Liver (tissue), 9 donors: ENCODE data around the gene RELN. TPM values are rescaled to one million over a fixed set of nuclear protein-coding genes. Genes with fewer than 3 reads are reported as not detected.

Experiments
- DNase-seq: peaks from one replicate; pipeline ENCODE4 v3.0.0-alpha.2; 2017; ENCODE audit warnings: low spot score
- H3K27ac ChIP-seq, 2 donors: one replicate each; pipeline ENCODE4 v1.7.0; 2013; ENCODE audit warnings: inconsistent platforms in 2 of 2, low read length in 2 of 2, control low read depth in 1 of 2, low read depth in 1 of 2, mild to moderate bottlenecking in 1 of 2
- H3K27me3 ChIP-seq, 4 donors: one replicate each; pipeline versions ENCODE4 v1.6.1 to v1.7.0; 2013; ENCODE audit warnings: low read length in 3 of 4, inconsistent platforms in 1 of 4, mild to moderate bottlenecking in 1 of 4, moderate library complexity in 1 of 4; ENCODE audit not compliant: control insufficient read depth in 4 of 4, insufficient read depth in 4 of 4
- H3K36me3 ChIP-seq, 4 donors: one replicate each; pipeline versions ENCODE4 v1.6.1 to v1.7.0; 2013; ENCODE audit warnings: low read length in 3 of 4, mild to moderate bottlenecking in 3 of 4, low read depth in 1 of 4, moderate library complexity in 1 of 4; ENCODE audit not compliant: control insufficient read depth in 4 of 4, insufficient read depth in 3 of 4
- H3K4me1 ChIP-seq, 4 donors: one replicate each; pipeline versions ENCODE4 v1.6.1 to v1.7.0; 2013; ENCODE audit warnings: low read length in 3 of 4, mild to moderate bottlenecking in 3 of 4, moderate library complexity in 1 of 4; ENCODE audit not compliant: control insufficient read depth in 4 of 4, insufficient read depth in 4 of 4
- H3K4me3 ChIP-seq, 3 donors: one replicate each; pipeline versions ENCODE4 v1.6.1 to v1.7.0; 2013; ENCODE audit warnings: low read length in 3 of 3, control low read depth in 1 of 3, low read depth in 1 of 3, mild to moderate bottlenecking in 1 of 3
- H3K9ac ChIP-seq, 2 donors: one replicate each; pipeline ENCODE4 v1.7.0; 2013; ENCODE audit warnings: low read length in 2 of 2, mild to moderate bottlenecking in 2 of 2, moderate library complexity in 2 of 2, control low read depth in 1 of 2, low read depth in 1 of 2
- H3K9me3 ChIP-seq, 4 donors: one replicate each; pipeline versions ENCODE4 v1.6.1 to v1.7.0; 2013; ENCODE audit warnings: low read length in 3 of 4; ENCODE audit not compliant: control insufficient read depth in 4 of 4
- ATF3 ChIP-seq: IDR thresholded peaks from 2 replicates; pipeline ENCODE4 v1.6.1; 2016; ENCODE audit warnings: antibody characterized with exemption
- CTCF ChIP-seq: fragments of 150-350 bp; IDR thresholded peaks from 2 replicates; pipeline ENCODE4 v1.5.1; 2017; ENCODE audit warnings: improper control_type of control experiment, low read depth, low read length; ENCODE audit not compliant: missing input control
- EGR1 ChIP-seq, 2 donors: IDR thresholded peaks; 2 replicates each; pipeline ENCODE4 v1.6.1; 2016 to 2018; ENCODE audit warnings: antibody characterized with exemption in 2 of 2, low read depth in 2 of 2
- FOXA1 ChIP-seq: IDR thresholded peaks from 2 replicates; pipeline ENCODE4 v1.6.1; 2016; ENCODE audit warnings: antibody characterized with exemption
- FOXA2 ChIP-seq: IDR thresholded peaks from 2 replicates; pipeline ENCODE4 v1.6.1; 2016; ENCODE audit warnings: antibody characterized with exemption
- GABPA ChIP-seq, 2 donors: IDR thresholded peaks in 1 of 2; conservative IDR thresholded peaks in 1 of 2; 2 replicates each; pipeline ENCODE4 v1.6.1; 2016; ENCODE audit warnings: antibody characterized with exemption in 2 of 2, mild to moderate bottlenecking in 1 of 2, moderate library complexity in 1 of 2
- HNF4A ChIP-seq, 2 donors: conservative IDR thresholded peaks; 2 replicates each; pipeline ENCODE4 v1.6.1; 2016; ENCODE audit warnings: antibody characterized with exemption in 2 of 2, mild to moderate bottlenecking in 2 of 2
- HNF4G ChIP-seq: IDR thresholded peaks from 2 replicates; pipeline ENCODE4 v1.6.1; 2016; ENCODE audit warnings: antibody characterized with exemption
- JUND ChIP-seq, 2 donors: IDR thresholded peaks; 2 replicates each; pipeline ENCODE4 v1.6.1; 2016; ENCODE audit warnings: antibody characterized with exemption in 2 of 2
- MAX ChIP-seq: IDR thresholded peaks from 2 replicates; pipeline ENCODE4 v1.6.1; 2016; ENCODE audit warnings: antibody characterized with exemption
- NR2F2 ChIP-seq: IDR thresholded peaks from 2 replicates; pipeline ENCODE4 v1.6.1; 2016; ENCODE audit warnings: antibody characterized with exemption
- RAD21 ChIP-seq, 2 donors: IDR thresholded peaks; 2 replicates each; pipeline ENCODE4 v1.6.1; 2016; ENCODE audit warnings: antibody characterized with exemption in 2 of 2, mild to moderate bottlenecking in 2 of 2
- REST ChIP-seq: IDR thresholded peaks from 2 replicates; pipeline ENCODE4 v1.6.1; 2016; ENCODE audit warnings: antibody characterized with exemption, mild to moderate bottlenecking
- RXRA ChIP-seq, 2 donors: IDR thresholded peaks; 2 replicates each; pipeline ENCODE4 v1.6.1; 2017 to 2018; ENCODE audit warnings: antibody characterized with exemption in 2 of 2, mild to moderate bottlenecking in 1 of 2
- SP1 ChIP-seq: IDR thresholded peaks from 2 replicates; pipeline ENCODE4 v1.6.1; 2018; ENCODE audit warnings: antibody characterized with exemption, mild to moderate bottlenecking
- TAF1 ChIP-seq: conservative IDR thresholded peaks from 2 replicates; pipeline ENCODE4 v1.6.1; 2016; ENCODE audit warnings: antibody characterized with exemption, mild to moderate bottlenecking
- YY1 ChIP-seq: IDR thresholded peaks from 2 replicates; pipeline ENCODE4 v1.6.1; 2016; ENCODE audit warnings: antibody characterized with exemption, mild to moderate bottlenecking
- ZBTB33 ChIP-seq: IDR thresholded peaks from 2 replicates; pipeline ENCODE4 v1.6.1; 2016; ENCODE audit warnings: antibody characterized with exemption
- WGBS: extraction: QIAGEN DNeasy Blood & Tissue Kit; methylation state at CpG from one replicate; pipeline ENCODE4 v1.1.7; 2013; 5-methylcytosine and 5-hydroxymethylcytosine counted together
- polyA plus RNA-seq, 2 donors: library from polyadenylated mRNA; stranded (reverse) in 1 of 2; unstranded in 1 of 2; fragments of 200-250 nt in 1 of 2; fragments of >200 nt in 1 of 2; fragmentation: Nextera tagmentation in 1 of 2; extraction: Ambion mirVana in 1 of 2; gene quantifications; one replicate each; pipeline versions ENCODE4 v1.2.1 to v1.2.3, GENCODE V29; 2013 to 2015
- total RNA-seq, 2 donors: library from RNA; depleted of rRNA; stranded (reverse); fragments of >200 nt; gene quantifications; one replicate each; pipeline ENCODE4 v1.2.3, GENCODE V29; 2014
- donor health status: healthy.
- donor health status: healthy.
- donor health status: healthy.
- donor health status: healthy.
- donor health status: healthy.

Gene RELN
- total and polyA plus RNA-seq, 4 donors, result 10.0 to 69.8 (median 28.4) TPM

GRCh38 chr7:103702454-103702853 lies 287.0 kb downstream of the RELN start:
- TF ChIP-seq RXRA (IDR thresholded peaks at IDR 0.05) (no peak), HNF4A (conservative IDR thresholded peaks at IDR 0.05) (no peak), RAD21 (IDR thresholded peaks at IDR 0.05) (no peak), JUND (IDR thresholded peaks at IDR 0.05) (no peak), NR2F2 (no peak), MAX (no peak), GABPA (IDR thresholded peaks at IDR 0.05 in 1 of 2, conservative IDR thresholded peaks at IDR 0.05 in 1 of 2) (no peak), EGR1 (IDR thresholded peaks at IDR 0.05; ENCODE audit: low read depth in 2 of 2) (no peak), CTCF (no peak), ZBTB33 (no peak), YY1 (no peak), SP1 (no peak), FOXA2 (no peak), FOXA1 (no peak), HNF4G (no peak), TAF1 (no peak), REST (no peak), ATF3 (no peak)
- H3K4me1 ChIP-seq, result no peaks in the 10 kb centered on the region
- no peaks in the 10 kb centered on the region for H3K27me3 ChIP-seq
- no peak overlapping the region for H3K27ac ChIP-seq
- no peaks in the 10 kb centered on the region for H3K9me3 ChIP-seq
- no peak overlapping the region for H3K4me3 ChIP-seq
- no peak overlapping the region for H3K9ac ChIP-seq
- 48% methylated on average over 3 of the region's 3 CpGs for WGBS
- no peak for DNase-seq
- H3K36me3 ChIP-seq, result no peaks in the 10 kb centered on the region
